ENCODE data around the gene LRMDA.

GRCh38 chr10:76026176-76026771 lies 594.9 kb downstream of the LRMDA start:
- TF ChIP-seq POLR2A (IDR thresholded peaks at IDR 0.05; ENCODE audit: low read length) = no peak
- no peak for TF ChIP-seq EP300 (IDR thresholded peaks at IDR 0.05)
- TF ChIP-seq MAX (IDR thresholded peaks at IDR 0.05) = no peak
- TF ChIP-seq, protein P1, sequence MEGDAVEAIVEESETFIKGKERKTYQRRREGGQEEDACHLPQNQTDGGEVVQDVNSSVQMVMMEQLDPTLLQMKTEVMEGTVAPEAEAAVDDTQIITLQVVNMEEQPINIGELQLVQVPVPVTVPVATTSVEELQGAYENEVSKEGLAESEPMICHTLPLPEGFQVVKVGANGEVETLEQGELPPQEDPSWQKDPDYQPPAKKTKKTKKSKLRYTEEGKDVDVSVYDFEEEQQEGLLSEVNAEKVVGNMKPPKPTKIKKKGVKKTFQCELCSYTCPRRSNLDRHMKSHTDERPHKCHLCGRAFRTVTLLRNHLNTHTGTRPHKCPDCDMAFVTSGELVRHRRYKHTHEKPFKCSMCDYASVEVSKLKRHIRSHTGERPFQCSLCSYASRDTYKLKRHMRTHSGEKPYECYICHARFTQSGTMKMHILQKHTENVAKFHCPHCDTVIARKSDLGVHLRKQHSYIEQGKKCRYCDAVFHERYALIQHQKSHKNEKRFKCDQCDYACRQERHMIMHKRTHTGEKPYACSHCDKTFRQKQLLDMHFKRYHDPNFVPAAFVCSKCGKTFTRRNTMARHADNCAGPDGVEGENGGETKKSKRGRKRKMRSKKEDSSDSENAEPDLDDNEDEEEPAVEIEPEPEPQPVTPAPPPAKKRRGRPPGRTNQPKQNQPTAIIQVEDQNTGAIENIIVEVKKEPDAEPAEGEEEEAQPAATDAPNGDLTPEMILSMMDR (IDR thresholded peaks at IDR 0.05) = no peak
- no peak for TF ChIP-seq JUNB (IDR thresholded peaks at IDR 0.05)
- no peak for TF ChIP-seq KDM1A (IDR thresholded peaks at IDR 0.05; ENCODE audit: low read depth)
- TF ChIP-seq ESRRA (IDR thresholded peaks at IDR 0.05; ENCODE audit: borderline replicate concordance, low read length) = no peak
- TF ChIP-seq SREBF2 (IDR thresholded peaks at IDR 0.05) = no peak
- TF ChIP-seq HEYL (CRISPR knock-in tag; IDR thresholded peaks at IDR 0.05) = no peak
- no peak for TF ChIP-seq ZSCAN20 (CRISPR knock-in tag; IDR thresholded peaks at IDR 0.05)
- TF ChIP-seq TFCP2L1 (CRISPR knock-in tag; IDR thresholded peaks at IDR 0.05) = no peak

All from A549 (cell line).